Neutrophil (primary cell): ENCODE data around the gene MXD1.
"Not testable (repeated sequence)": the region's sequence is repeated elsewhere in the genome, so short reads cannot be mapped to it uniquely, and the experiment has no call there.

Experiments
- H3K27ac ChIP-seq: fragments of 200-600 bp; sonication (generic); 2 replicates; pipeline ENCODE4 v1.5.1; 2016; ENCODE audit warnings: mild to moderate bottlenecking, moderate library complexity
- H3K27me3 ChIP-seq: fragments of 200-600 bp; sonication (generic); 2 replicates; pipeline ENCODE4 v1.6.0; 2016; ENCODE audit warnings: mild to moderate bottlenecking
- H3K36me3 ChIP-seq: fragments of 200-600 bp; sonication (generic); 2 replicates; pipeline ENCODE4 v1.5.1; 2017
- H3K4me1 ChIP-seq, 2 experiments: fragments of 200-600 bp in 1 of 2; sonication (generic) in 1 of 2; 1 replicate in 1 of 2; 2 replicates in 1 of 2; pipeline versions ENCODE4 v1.5.1 to v1.6.1; 2013 to 2016; ENCODE audit warnings: low read depth in 1 of 2, low read length in 1 of 2, mild to moderate bottlenecking in 1 of 2, moderate library complexity in 1 of 2; ENCODE audit not compliant: control insufficient read depth in 1 of 2, insufficient read depth in 1 of 2
- H3K4me3 ChIP-seq, 2 experiments: fragments of 200-600 bp in 1 of 2; sonication (generic) in 1 of 2; 1 replicate in 1 of 2; 2 replicates in 1 of 2; pipeline ENCODE4 v1.5.1; 2013 to 2016; ENCODE audit warnings: low read depth in 1 of 2, low read length in 1 of 2, mild to moderate bottlenecking in 1 of 2, moderate library complexity in 1 of 2
- H3K9me3 ChIP-seq: fragments of 200-600 bp; sonication (generic); 2 replicates; pipeline ENCODE4 v1.5.1; 2016
- TF ChIP-seq, protein P1 (sequence below): fragments of 200-600 bp; sonication (generic); IDR thresholded peaks from 2 replicates; pipeline ENCODE4 v1.5.1; 2016; ENCODE audit warnings: antibody characterized with exemption

Gene MXD1

DNA sequence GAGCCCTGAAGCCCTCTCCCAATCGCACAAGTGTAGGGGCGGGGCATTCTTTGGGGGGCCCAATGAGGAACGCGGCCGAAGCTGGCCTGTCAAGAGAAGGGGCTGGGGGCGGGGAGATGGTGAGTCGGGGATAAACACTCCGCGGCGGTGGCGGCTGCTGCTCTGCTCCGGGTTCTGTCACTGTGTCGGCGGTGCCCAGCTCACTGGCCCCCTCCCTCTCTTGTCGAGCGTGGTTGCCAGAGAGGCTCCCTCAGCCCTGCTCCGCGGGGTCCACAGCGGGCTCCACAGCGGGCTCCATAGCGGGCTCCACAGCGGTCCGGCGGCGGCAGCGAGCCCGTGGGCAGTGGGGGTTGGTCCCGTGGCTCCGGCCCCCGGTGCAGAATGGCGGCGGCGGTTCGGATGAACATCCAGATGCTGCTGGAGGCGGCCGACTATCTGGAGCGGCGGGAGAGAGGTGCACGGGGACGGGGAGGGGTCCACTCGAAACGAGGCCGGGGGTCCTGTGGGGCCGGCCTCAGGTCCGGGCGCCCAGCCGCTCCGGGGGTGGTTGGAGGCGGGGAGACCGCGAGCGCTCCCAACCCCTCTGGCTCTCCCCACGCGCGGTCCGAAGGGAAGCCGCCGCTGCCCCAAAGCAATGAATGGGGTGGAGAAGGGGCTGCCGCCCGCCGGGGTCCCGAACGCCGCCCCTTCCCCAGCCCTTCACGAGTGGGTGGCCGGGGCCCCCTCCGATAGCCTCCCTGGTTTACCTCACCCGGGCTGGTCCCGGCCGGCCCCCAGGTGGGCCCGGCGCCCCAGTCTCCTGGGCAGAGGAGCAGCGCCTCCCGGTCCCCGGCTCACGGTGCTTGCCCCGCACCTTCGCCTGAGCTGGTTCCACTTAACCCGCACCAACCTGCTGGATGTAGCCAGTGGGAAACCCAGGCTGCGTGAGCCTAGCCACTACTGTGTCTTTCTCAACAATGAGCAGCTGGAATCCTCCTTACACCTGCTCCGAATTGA is at the start of gene MXD1:
Gene MXD1, plus strand, starts transcription at position 160 of the 996 bp plus-strand sequence. Its CDS starts 222 bp downstream, at position 382.
- H3K4me3 ChIP-seq: peak within 1 kb of the TSS; percentile 87 to 97
- H3K27ac ChIP-seq: peak within 1 kb of the TSS; percentile 99
- H3K9me3 ChIP-seq: no peaks in the 10 kb centered on the region
- TF ChIP-seq, protein P1, sequence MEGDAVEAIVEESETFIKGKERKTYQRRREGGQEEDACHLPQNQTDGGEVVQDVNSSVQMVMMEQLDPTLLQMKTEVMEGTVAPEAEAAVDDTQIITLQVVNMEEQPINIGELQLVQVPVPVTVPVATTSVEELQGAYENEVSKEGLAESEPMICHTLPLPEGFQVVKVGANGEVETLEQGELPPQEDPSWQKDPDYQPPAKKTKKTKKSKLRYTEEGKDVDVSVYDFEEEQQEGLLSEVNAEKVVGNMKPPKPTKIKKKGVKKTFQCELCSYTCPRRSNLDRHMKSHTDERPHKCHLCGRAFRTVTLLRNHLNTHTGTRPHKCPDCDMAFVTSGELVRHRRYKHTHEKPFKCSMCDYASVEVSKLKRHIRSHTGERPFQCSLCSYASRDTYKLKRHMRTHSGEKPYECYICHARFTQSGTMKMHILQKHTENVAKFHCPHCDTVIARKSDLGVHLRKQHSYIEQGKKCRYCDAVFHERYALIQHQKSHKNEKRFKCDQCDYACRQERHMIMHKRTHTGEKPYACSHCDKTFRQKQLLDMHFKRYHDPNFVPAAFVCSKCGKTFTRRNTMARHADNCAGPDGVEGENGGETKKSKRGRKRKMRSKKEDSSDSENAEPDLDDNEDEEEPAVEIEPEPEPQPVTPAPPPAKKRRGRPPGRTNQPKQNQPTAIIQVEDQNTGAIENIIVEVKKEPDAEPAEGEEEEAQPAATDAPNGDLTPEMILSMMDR: no peak
- H3K4me1 ChIP-seq: peaks cover 40 to 57% of the 10 kb centered on the region in 2 experiments
- H3K27me3 ChIP-seq: no peaks in the 10 kb centered on the region
- peaks cover 46% of the 10 kb centered on the region for H3K36me3 ChIP-seq

DNA sequence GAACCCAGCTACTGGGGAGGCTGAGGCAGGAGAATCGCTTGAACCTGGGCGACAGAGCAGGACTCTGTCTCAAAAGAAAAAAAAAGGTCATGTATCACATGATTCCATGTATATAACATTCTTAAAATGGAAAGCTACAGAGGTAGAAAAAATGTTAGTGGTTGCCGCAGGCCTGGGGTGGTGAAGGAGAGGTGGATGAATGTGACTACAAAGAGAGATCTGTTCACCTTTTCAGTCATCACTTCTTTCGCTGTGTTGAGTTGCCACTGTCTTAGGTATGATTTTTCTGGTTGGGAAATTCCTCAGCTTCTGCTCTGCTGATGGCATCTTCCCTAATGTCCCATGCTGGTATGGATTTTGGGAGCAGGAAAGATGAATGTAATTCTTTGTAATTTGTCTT is 26.5 kb upstream of the MXD1 start:
- H3K4me3 ChIP-seq: no peak overlapping the region
- H3K36me3 ChIP-seq: no peaks in the 10 kb centered on the region
- TF ChIP-seq, protein P1: no peak
- no peaks in the 10 kb centered on the region for H3K9me3 ChIP-seq
- peaks cover 2% of the 10 kb centered on the region in 2 experiments for H3K4me1 ChIP-seq
- no peak overlapping the region for H3K27ac ChIP-seq
- H3K27me3 ChIP-seq: no peaks in the 10 kb centered on the region

DNA sequence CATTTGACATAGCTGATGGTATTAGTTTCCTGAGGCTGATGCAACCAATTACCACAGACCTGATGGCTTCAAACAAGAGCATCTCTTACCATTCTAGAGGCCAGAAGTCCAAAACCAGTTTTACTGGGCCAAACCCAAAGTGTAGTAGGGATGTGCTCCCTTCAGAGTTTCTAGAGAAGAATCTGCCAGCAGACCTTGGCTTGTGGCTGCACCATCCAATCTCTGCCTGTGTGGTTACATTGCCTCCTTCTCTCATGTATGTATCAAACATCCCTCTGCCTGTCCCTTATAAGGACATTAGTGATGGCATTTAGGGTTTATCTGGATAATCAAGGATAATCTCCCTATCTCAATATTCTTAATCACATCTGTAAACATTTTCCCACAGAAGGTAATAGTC is 25.6 kb upstream of the MXD1 start:
- Histone ChIP-seq H3K9me3 (no peaks in the 10 kb centered on the region), H3K4me1 (peaks cover 6 to 9% of the 10 kb centered on the region in 2 experiments), H3K4me3 (no peak overlapping the region), H3K27me3 (no peaks in the 10 kb centered on the region), H3K36me3 (no peaks in the 10 kb centered on the region), H3K27ac (no peak overlapping the region)
- TF ChIP-seq, protein P1: no peak

- H3K27me3 ChIP-seq: no peaks in the 10 kb centered on the region
- H3K4me3 ChIP-seq: no peak overlapping the region
- no peaks in the 10 kb centered on the region for H3K9me3 ChIP-seq
- TF ChIP-seq, protein P1: no peak
- H3K36me3 ChIP-seq: no peaks in the 10 kb centered on the region
- peaks cover 13 to 19% of the 10 kb centered on the region in 2 experiments for H3K4me1 ChIP-seq
- no peak overlapping the region for H3K27ac ChIP-seq
Measured at GRCh38 chr2:69890881-69891280, 24.0 kb upstream of the MXD1 start.

- not testable (repeated sequence) for H3K9me3 ChIP-seq, H3K27ac ChIP-seq, H3K27me3 ChIP-seq, H3K4me3 ChIP-seq
- peaks cover 13% of the 10 kb centered on the region for H3K36me3 ChIP-seq
- H3K4me1 ChIP-seq: peaks cover 13 to 19% of the 10 kb centered on the region in 2 experiments
Measured at GRCh38 chr2:69892838-69893424, 22.0 kb upstream of the MXD1 start.
